GM18858 (cell line): ENCODE measurements around the gene DTL.

Source experiments
- ATAC-seq: cut with Tn5 transposase; IDR thresholded peaks from one replicate; pipeline ENCODE4 v1.9.1; 2021; ENCODE audit not compliant: unreplicated experiment

DTL gene

GRCh38 chr1:212089560-212090163 is 54.1 kb downstream of the DTL start:
- ATAC-seq: no peak

- no peak for ATAC-seq
Observed at GRCh38 chr1:212091438-212092121, 56.0 kb downstream of the DTL start.

DNA sequence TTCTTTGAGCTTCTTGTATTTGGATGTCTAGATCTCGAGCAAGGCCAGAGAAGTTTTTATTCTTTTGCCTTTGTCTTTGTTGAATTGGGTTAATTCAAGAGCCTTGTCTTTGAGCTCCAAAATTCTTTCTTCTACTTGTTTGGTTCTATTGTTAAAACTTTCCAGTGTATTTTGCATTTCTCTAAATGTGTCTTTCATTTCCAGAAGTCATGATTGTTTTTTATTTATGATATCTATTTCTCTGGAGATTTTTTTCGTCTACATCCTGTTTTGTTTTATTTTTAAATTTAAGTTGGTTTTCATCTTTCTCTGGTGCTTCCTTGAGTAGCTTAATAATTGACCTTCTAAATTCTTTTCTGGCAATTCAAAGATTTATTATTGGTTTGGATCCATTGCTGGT is 61.8 kb downstream of the DTL start:
- ATAC-seq: no peak

DNA sequence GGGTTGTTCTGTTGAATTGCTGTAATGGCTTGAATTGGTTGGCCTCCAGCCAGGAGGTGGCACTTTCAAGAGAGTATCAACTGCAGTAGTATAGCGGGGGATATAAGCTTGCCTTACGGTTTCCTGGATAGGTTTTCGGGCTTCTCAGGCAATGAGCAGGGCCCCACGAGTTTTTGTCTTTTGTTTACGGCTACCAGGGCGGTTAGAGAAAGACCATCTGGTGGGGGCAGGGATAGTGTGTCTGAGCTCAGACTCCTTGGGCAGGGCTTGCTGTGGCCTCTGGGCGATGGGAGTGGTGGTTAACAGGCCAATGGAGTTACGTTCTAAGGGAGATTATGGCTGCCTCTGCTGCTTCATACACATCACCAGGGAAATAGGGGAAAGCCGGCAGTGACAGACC is 62.8 kb downstream of the DTL start:
- ATAC-seq: no peak

DNA sequence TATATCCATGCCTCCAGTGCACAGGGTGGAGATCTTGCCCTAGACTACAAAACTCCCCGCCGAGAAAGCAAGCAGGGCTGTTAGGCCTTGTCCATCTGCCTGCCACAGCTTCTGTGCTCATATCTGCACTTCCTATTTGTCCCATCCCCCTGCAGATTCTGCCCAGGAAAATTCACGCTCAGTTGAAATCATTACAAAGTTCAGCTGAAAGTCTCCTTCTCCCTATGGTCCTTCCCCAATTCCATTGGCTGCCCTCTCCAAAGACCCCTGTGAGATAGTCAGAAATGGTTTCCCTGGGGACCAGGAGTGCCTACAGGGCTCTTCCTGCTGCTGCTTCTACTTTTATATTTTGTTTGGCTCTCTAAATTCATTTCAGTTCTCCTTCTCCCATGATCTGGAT is 63.2 kb downstream of the DTL start:
- ATAC-seq: no peak

GRCh38 chr1:212101251-212101650 is 65.7 kb downstream of the DTL start:
- no peak for ATAC-seq

- ATAC-seq: no peak
Observed at GRCh38 chr1:212101735-212102134, 66.2 kb downstream of the DTL start.

DNA sequence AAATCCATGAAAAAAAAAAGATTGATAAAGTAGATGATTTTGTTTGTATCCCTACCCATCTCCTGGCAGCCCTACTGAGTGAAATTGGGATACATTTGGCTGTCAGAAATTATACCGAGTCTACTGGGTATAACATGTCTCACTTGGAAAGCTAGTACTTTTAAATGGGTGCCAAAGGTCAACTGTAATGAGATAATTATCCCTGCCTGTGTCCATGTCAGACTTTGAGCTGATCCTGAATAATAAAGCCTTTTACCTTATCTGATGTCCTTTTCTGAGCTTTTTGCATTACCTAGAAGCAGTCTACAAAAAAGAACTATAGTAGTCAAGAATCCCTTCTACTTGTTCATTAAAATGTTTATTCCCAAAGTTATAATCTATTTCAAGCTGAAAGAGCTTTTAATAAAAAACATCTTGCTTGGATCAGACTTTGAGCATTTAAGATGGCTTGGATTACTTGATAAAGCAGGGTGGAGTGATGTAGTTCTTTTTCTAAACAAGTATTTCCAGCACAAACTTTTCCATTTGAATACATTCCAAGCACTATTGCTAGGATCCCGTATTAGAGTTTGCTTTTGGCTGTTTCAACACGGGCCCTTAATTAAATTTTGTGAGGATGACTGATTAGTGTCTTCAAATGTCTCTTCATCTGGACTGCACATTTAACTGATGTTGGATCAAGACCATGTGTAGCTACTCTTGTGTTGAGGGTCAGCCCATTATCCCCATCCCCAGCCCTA is 69.2 kb downstream of the DTL start:
- ATAC-seq: no peak

GRCh38 chr1:212106286-212106792 is 70.8 kb downstream of the DTL start:
- ATAC-seq: no peak

- no peak for ATAC-seq
Observed at GRCh38 chr1:212107481-212107880, 71.9 kb downstream of the DTL start.

- no peak for ATAC-seq
Observed at GRCh38 chr1:212108187-212108586, 72.6 kb downstream of the DTL start.

GRCh38 chr1:212108981-212109380 is 73.4 kb downstream of the DTL start:
- no peak for ATAC-seq

DNA sequence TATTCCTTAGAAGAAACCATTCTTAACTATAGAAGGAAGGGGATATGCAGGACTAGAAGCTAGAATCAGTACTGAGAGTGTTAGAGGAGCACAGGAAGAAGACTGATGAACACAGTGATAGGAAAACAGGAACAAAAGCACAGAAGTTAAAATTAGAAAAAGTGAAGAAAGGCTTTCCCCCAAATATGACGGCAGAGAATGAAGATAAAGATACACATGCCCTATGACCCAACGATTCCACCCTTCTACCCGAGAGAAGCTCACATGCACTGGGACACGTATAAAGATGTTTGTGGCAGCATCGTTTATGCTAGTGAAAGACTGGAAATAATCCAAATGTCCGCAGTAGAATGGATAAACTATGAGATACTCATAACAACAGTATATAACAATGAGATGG is 74.2 kb downstream of the DTL start:
- no peak for ATAC-seq

DNA sequence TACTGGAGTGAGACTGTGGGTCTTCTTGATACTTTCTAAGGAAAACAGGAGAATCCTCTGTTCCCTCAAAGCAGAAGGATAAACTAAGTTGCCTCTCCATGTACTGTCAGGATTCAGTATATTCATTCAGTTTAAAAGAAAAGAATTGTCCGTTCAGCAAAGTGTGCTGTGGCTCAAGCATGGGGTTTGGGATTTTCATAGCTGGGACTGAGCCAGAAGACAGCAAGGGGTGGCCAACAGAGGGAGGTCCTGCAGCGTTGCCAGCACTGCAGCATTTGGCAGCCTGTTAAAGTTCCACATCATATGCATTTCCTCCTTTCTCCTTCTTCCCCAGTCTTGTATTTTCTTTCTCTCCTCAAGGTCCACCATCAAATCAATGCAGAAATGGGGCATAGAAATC is 75.1 kb downstream of the DTL start:
- no peak for ATAC-seq

GRCh38 chr1:212111536-212111935 is 76.0 kb downstream of the DTL start:
- no peak for ATAC-seq

GRCh38 chr1:212113706-212114105 is 78.2 kb downstream of the DTL start:
- no peak for ATAC-seq

- ATAC-seq: no peak
Observed at GRCh38 chr1:212118167-212118871, 82.8 kb downstream of the DTL start.

DNA sequence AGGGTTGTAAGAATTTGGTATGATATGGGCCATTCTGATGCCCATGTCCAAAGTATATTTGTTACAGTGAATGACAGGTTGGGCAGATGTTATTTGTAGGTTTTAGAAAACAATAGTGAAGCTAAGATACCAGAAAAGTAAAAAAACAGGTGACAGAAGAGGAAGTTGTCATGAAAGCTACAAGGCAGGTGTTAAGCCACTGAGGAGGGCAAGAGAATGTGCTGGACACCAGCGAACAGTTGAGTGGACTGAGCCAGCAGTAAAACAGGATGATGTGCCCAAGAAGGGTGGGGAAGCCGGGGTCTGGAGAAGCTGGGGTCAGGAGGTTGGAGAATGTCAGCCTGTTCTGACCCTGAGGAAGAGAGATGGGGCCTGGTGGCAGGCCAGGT is 83.3 kb downstream of the DTL start:
- ATAC-seq: no peak

- no peak for ATAC-seq
Observed at GRCh38 chr1:212119397-212119837, 83.9 kb downstream of the DTL start.

DNA sequence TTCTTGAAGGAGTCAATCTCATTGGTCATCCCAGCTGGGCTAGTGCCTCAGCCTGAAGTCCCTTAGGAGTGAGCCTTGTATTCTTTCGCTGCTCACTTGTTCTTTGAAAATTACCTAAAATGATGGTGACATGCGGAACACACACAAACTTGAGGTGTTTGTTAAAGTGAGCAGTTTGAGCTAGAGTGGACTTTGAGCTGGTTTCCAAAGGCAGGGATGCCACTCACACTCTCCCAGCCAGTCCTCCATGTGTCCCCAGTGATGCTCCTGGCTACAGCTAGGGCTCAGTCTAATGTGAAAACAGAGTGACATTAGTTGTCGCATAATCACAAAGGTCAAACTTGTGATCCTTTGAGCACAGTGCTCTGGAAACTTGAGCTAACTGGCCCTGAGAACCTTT is 84.3 kb downstream of the DTL start:
- no peak for ATAC-seq

- ATAC-seq: no peak
Observed at GRCh38 chr1:212121779-212122178, 86.2 kb downstream of the DTL start.
